ENCODE measurements around the gene ADGRL1. TPM values are rescaled to one million over a fixed set of nuclear protein-coding genes. Genes with fewer than 3 reads are reported as not detected.
A peak's percentile ranks its signal among the peaks of the same experiment; 100 is the strongest.
"Not testable (repeated sequence)": the region's sequence is repeated elsewhere in the genome, so short reads cannot be mapped to it uniquely, and the experiment has no call there.

ADGRL1 gene
- total RNA-seq, 1 donor from 2014 or later, result 55.3 TPM

DNA sequence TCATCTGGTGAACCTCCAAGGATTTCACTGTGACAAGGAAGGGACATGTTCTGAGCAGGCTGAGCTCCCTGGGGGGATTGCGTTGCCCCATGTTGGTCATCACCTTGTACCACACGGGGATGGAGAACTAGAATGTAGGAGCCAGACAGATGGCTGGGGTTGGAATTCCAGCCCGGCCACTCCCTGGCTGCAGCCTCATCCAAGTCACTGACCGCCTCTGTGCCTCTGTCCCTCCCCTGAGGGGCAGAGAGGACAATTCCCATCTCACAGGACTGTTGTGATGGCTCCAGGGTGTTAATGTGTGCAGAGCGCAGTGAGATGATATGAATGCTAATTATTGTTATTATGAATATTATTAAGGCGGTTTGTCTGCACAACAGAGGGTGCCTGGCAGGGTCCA is 24.1 kb downstream of the ADGRL1 start:
- no peaks in the 10 kb centered on the region for H3K9me3 Mint-ChIP-seq (ENCODE audit: low read depth)
- no peak for DNase-seq (ENCODE audit: low spot score, unreplicated experiment)
- no peaks in the 10 kb centered on the region for H3K27me3 Mint-ChIP-seq
- H3K4me1 Mint-ChIP-seq (ENCODE audit: low read depth), result peaks cover 6% of the 10 kb centered on the region
- TF ChIP-seq, protein P1, sequence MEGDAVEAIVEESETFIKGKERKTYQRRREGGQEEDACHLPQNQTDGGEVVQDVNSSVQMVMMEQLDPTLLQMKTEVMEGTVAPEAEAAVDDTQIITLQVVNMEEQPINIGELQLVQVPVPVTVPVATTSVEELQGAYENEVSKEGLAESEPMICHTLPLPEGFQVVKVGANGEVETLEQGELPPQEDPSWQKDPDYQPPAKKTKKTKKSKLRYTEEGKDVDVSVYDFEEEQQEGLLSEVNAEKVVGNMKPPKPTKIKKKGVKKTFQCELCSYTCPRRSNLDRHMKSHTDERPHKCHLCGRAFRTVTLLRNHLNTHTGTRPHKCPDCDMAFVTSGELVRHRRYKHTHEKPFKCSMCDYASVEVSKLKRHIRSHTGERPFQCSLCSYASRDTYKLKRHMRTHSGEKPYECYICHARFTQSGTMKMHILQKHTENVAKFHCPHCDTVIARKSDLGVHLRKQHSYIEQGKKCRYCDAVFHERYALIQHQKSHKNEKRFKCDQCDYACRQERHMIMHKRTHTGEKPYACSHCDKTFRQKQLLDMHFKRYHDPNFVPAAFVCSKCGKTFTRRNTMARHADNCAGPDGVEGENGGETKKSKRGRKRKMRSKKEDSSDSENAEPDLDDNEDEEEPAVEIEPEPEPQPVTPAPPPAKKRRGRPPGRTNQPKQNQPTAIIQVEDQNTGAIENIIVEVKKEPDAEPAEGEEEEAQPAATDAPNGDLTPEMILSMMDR (IDR thresholded peaks at IDR 0.05; ENCODE audit: unreplicated experiment), result no peak
- H3K36me3 Mint-ChIP-seq (ENCODE audit: insufficient read depth), result peaks cover 3% of the 10 kb centered on the region
- H3K4me3 Mint-ChIP-seq (ENCODE audit: low read depth), result no peak overlapping the region
- no peak overlapping the region for H3K27ac Mint-ChIP-seq

DNA sequence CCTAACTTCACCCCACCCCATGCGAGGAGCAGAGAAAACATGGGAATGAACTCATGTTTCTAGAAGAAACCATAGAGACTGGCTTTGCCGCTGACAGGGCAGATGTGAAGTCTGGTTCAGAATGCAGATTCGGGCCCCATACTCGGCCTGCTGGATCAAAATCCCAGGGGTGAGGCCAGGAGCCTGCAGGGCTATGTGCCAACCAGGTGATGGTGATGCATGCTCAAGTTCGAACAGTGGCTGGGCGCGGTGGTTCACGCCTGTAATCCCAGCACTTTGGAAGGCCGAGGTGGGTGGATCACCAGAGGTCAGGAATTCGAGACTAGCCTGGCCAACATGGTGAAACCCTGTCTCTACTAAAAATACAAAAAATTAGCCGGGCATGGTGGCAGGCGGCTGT is 24.8 kb downstream of the ADGRL1 start:
- not testable (repeated sequence) for H3K9me3 Mint-ChIP-seq (ENCODE audit: low read depth); H3K27me3 Mint-ChIP-seq; H3K4me3 Mint-ChIP-seq (ENCODE audit: low read depth); H3K4me1 Mint-ChIP-seq (ENCODE audit: low read depth); H3K27ac Mint-ChIP-seq; DNase-seq (ENCODE audit: low spot score, unreplicated experiment); H3K36me3 Mint-ChIP-seq (ENCODE audit: insufficient read depth)

DNA sequence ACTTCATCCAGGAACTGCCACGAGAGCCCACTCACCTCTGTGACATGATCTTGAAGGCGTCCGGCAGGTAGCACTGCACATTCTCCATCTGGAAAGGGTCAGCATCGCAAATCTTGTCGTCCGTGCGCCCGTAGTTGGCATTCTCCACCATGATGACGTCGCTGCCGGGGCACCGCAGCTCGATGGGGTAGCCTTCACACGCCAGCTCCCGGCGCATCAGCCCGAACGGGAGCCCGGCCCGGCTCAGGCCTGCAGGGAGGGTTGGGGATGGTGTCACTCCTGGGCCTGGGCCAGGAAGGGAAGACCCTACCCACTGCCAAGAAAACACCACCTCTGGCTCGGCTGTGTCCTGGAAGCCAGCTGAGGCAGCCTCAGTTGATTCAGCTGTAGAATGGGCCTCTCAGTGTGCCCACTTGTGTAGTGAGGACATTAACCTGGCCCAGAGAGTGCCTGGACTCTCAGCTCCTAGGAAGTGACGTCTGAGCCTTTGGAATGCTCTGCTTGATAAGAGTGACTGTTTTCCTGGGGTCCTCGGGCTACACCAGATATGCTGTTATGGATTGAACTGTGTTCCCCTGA is 28.4 kb downstream of the ADGRL1 start:
- Mint-ChIP-seq H3K27ac (no peak overlapping the region), H3K9me3 (ENCODE audit: low read depth) (no peaks in the 10 kb centered on the region), H3K27me3 (no peaks in the 10 kb centered on the region), H3K4me1 (ENCODE audit: low read depth) (peaks cover 3% of the 10 kb centered on the region), H3K4me3 (ENCODE audit: low read depth) (no peak overlapping the region), H3K36me3 (ENCODE audit: insufficient read depth) (peaks cover 11% of the 10 kb centered on the region)
- no peak for DNase-seq (ENCODE audit: low spot score, unreplicated experiment)
- TF ChIP-seq, protein P1 (IDR thresholded peaks at IDR 0.05; ENCODE audit: unreplicated experiment), result no peak

DNA sequence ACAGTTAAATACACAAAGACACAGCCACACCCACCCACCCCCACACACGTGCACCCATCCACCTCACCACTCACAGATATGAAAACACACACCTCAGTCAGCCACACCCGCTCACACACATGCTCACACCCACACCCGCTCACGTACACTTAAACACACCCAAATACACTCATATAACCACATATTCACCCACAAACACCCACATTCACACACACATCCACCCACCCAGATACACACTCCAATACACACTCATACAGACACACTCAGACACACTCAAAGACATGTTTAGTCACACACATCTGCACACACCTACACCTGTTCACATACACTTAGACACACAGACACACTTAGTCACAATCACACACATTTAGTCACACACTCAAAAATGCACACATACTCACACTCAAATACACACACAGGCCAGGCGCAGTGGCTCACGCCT is 30.6 kb downstream of the ADGRL1 start:
- H3K4me1 Mint-ChIP-seq (ENCODE audit: low read depth), result peaks cover 3% of the 10 kb centered on the region
- no peak overlapping the region for H3K4me3 Mint-ChIP-seq (ENCODE audit: low read depth)
- peaks cover 23% of the 10 kb centered on the region for H3K36me3 Mint-ChIP-seq (ENCODE audit: insufficient read depth)
- TF ChIP-seq, protein P1 (IDR thresholded peaks at IDR 0.05; ENCODE audit: unreplicated experiment), result no peak
- H3K27me3 Mint-ChIP-seq, result no peaks in the 10 kb centered on the region
- H3K27ac Mint-ChIP-seq, result peak overlapping the region; percentile 2
- no peak for DNase-seq (ENCODE audit: low spot score, unreplicated experiment)
- no peaks in the 10 kb centered on the region for H3K9me3 Mint-ChIP-seq (ENCODE audit: low read depth)

DNA sequence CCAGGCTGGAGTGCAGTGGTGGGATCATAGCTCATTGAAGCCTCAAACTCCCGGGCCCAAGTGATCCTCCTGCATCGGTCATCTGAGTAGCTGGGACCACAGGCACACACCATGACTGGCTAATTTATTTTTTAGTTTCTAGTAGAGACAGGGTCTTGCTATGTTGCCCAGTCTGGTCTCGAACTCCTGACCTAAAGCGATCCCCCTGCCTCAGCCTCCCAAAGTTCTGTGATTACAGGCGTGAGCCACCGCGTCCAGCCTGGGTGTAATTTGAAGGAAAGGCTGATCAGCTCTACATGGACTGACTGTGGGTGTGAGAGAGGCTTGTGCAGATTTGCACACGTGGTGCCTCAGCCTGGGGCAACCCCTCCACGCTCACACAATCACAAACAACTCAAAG is 31.1 kb downstream of the ADGRL1 start:
- peaks cover 28% of the 10 kb centered on the region for H3K36me3 Mint-ChIP-seq (ENCODE audit: insufficient read depth)

DNA sequence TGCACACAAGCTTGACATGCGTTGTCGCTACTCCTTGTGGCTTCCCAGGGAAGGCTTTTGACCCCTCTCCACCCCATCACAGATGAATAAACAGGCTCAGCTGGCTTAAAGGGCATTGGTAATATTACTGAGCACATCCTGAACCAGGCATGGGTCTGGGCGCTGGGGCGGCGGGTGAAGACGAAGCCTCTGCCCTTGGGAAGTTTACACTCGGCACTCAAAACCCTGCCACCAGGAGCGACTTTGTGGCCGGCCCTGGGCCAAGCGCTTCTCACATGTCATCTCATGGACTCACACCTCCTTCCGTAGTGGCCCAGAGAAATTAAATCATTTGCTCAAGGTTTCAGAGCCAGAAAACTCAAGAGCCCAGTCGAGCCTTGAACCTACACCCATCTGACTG is 37.0 kb downstream of the ADGRL1 start:
- DNase-seq (ENCODE audit: low spot score, unreplicated experiment), result no peak
- no peak overlapping the region for H3K27ac Mint-ChIP-seq
- H3K36me3 Mint-ChIP-seq (ENCODE audit: insufficient read depth), result peaks cover 21% of the 10 kb centered on the region
- peaks cover 1% of the 10 kb centered on the region for H3K4me1 Mint-ChIP-seq (ENCODE audit: low read depth)
- TF ChIP-seq, protein P1 (IDR thresholded peaks at IDR 0.05; ENCODE audit: unreplicated experiment), result no peak
- no peak overlapping the region for H3K4me3 Mint-ChIP-seq (ENCODE audit: low read depth)
- H3K9me3 Mint-ChIP-seq (ENCODE audit: low read depth), result no peaks in the 10 kb centered on the region
- H3K27me3 Mint-ChIP-seq, result no peaks in the 10 kb centered on the region

More for the DNA sequence above, 31.1 kb downstream of the ADGRL1 start:
- no peak overlapping the region for H3K27ac Mint-ChIP-seq
- peaks cover 3% of the 10 kb centered on the region for H3K4me1 Mint-ChIP-seq (ENCODE audit: low read depth)
- DNase-seq (ENCODE audit: low spot score, unreplicated experiment), result no peak
- H3K9me3 Mint-ChIP-seq (ENCODE audit: low read depth), result no peaks in the 10 kb centered on the region
- TF ChIP-seq, protein P1 (IDR thresholded peaks at IDR 0.05; ENCODE audit: unreplicated experiment), result no peak
- no peaks in the 10 kb centered on the region for H3K27me3 Mint-ChIP-seq
- no peak overlapping the region for H3K4me3 Mint-ChIP-seq (ENCODE audit: low read depth)

All from progenitor cell of endocrine pancreas (in vitro differentiated cells).